GM20000 (cell line): ENCODE data around the gene CLCF1.

Source experiments
- DNase-seq: peaks from one replicate; pipeline ENCODE4 v3.0.0; 2012; ENCODE audit warnings: low spot score
- CTCF ChIP-seq: IDR thresholded peaks from 2 replicates; pipeline ENCODE4 v1.5.1; 2012; ENCODE audit warnings: mild to moderate bottlenecking, control low read depth; ENCODE audit errors: extremely low read depth, missing control alignments

CLCF1 gene

DNA sequence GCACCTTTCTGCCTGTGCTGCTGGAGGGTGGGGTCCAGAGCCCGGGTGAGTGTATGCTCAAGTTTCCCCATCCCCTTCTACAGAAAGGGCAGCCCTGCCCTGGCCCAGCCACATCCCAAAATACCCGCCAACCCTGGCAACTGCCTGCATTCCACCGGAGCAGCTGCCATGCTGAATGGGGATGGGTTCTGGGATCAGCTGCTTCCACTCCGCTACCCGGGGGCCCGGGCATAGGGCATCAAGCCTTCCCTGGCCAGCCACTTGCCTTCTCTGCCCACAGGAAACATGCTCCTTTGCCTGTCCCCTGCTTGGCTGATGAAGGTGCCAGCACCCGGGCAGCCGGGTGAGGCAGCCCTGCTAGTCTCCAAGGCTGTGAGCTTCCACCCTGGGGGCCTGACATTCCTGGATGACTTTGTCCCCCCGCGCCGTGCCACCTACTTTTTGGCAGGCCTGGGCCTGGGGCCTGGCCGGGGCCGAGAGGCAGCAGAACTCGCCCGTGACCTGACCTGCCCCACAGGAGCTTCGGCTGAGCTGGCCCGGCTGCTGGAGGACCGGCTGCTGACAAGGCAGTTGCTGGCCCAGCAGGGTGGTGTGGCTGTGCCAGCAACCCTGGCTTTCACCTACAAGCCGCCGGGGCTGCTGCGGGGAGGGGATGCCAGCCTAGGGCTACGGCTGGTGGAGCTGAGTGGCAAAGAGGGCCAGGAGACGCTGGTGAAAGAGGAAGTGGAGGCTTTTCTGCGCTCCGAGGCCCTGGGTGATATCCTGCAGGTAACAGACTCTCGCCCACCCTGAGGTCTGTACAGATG lies 45.3 kb upstream of the CLCF1 start:
- TF ChIP-seq CTCF: no peak
- no peak for DNase-seq

GRCh38 chr11:67417425-67417824 lies 44.0 kb upstream of the CLCF1 start:
- TF ChIP-seq CTCF: no peak
- no peak for DNase-seq

DNA sequence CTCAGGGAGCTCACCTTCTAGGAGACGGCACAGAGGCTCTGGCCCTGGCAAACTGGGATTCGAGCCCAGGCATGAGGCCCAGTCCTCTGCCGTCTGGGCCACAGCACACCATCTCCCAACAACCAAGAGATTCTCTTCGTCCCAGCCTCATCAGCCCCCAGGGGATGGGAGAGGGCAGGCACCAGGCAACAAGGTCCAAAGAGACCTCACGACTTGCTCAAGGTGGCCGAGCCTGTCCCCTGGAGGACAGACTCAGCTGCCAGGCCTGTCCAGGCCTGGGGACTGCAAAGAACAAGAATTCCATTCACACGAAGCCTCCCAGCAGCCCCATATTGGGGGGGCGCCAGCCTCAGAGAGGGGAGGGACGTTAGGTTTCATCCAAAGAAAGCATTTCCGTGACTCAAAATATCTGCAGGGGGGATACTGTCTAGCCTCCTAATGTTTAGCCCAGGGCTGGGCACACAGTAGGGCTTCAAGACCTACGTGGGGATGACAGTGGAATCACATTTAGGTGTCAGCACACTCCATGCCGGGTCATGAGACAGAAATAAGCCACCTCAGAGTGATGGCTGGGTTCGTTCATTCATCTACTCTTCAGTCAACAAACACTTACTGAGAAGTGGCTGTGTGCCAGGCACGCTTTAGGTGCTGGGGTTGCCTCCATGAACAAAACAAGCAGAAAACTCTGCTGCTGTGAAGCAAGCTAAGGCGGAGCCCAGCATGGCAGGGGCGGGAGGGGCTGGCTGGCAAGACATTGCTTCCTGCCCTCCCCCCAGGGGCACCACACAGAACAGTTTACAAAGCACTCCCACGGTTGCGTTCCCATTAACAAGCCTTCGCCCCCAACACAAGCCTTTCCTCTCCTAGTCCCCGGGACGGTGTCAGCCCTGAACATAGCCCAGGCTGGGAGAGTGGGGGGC lies 43.3 kb upstream of the CLCF1 start:
- TF ChIP-seq CTCF: no peak
- no peak for DNase-seq

GRCh38 chr11:67415501-67416304 lies 42.3 kb upstream of the CLCF1 start, which contains the start of gene CARNS1:
CARNS1 (plus strand) TSS chr11:67415678; CDS start chr11:67416200, 522 bp downstream.
- no peak for DNase-seq
- TF ChIP-seq CTCF: no peak

GRCh38 chr11:67413266-67413849 lies 40.0 kb upstream of the CLCF1 start:
- no peak for DNase-seq
- TF ChIP-seq CTCF: no peak

- DNase-seq: no peak
- TF ChIP-seq CTCF: no peak
Observed at GRCh38 chr11:67412495-67413179, 39.2 kb upstream of the CLCF1 start.
